ENCODE results near the gene ADAD2.

DNA sequence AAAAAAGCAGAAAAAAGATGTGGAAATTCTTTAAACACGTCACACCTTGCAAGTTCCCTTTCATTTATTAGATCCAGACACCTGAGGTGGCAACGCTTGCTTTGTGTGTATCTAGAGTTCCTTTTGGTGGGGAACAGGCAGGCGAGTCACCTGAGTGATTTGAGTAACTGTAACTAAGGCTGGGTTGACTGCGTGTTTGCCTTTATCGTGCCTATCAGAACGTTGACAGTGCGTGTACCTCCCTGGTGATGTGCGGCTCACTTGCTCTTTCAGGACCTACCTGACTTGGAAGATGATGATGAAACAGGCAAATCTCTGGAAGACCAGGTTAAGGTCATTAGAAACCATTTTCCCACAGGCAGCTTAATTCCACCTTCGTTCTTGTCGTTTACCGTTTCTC is 16.6 kb upstream of the ADAD2 start:
- TF ChIP-seq POLR2A (IDR thresholded peaks at IDR 0.05) = no peak
- TF ChIP-seq, protein P1, sequence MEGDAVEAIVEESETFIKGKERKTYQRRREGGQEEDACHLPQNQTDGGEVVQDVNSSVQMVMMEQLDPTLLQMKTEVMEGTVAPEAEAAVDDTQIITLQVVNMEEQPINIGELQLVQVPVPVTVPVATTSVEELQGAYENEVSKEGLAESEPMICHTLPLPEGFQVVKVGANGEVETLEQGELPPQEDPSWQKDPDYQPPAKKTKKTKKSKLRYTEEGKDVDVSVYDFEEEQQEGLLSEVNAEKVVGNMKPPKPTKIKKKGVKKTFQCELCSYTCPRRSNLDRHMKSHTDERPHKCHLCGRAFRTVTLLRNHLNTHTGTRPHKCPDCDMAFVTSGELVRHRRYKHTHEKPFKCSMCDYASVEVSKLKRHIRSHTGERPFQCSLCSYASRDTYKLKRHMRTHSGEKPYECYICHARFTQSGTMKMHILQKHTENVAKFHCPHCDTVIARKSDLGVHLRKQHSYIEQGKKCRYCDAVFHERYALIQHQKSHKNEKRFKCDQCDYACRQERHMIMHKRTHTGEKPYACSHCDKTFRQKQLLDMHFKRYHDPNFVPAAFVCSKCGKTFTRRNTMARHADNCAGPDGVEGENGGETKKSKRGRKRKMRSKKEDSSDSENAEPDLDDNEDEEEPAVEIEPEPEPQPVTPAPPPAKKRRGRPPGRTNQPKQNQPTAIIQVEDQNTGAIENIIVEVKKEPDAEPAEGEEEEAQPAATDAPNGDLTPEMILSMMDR (IDR thresholded peaks at IDR 0.05) = no peak
